ENCODE measurements around the gene SLC27A4.

Gene SLC27A4

DNA sequence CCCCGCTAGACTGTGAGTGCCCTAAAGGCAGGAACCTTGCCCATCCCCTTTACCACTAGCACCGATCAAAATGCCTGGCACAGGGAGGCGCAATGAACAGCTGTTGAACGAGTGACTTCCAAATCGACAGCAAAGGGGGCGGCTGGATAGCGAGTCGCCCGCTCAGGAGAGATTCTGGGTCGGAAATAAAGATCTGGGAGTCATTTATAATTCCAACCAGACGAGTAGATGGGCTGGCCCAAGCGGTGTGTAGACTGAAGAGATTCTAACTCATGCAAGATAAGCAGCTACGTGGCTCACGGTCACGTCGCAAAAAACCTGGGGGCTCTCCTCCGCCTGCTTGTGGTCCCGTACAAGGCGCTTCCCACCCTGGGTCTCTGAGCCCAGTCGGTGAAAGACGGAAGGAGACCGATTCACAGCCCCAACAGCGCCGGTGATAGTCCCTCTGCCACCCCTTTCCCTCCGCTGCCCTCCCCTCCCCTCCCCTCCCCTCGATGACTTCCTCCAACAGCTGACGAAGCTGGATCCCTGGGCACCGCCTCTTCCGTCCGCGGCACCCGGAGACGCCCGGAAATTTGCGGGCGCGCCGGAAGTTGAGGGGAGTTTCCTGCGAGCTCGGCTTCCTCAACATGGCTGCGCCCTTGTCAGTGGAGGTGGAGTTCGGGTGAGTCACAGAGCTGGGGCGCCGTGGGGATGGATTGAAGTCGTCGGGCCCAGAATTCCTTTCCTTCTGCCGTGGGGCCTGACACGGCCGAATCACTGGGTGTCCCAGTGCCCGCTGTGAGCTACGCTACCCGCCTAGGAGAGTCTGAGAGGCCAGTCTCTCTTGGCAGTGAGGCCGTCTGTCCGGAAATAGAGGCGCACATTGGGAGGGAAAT, 30.7 kb downstream of the SLC27A4 start, which contains the start of gene URM1:
TSS of gene URM1 (plus strand) at position 623 of the 878 bp plus-strand sequence. CDS start at position 630, 7 bp downstream.
- peak; percentile 90 for FAIRE-seq
- peak; percentile 46; the same call in 1 of the 2 replicates for TF ChIP-seq TAF1 (IDR thresholded peaks at IDR 0.05; ENCODE audit: low read depth, low read length)
- peak; percentile 43 for TF ChIP-seq SPI1 (IDR thresholded peaks at IDR 0.05; ENCODE audit: low read depth, low read length)
- peak; percentile 60; the same call in 1 of the 2 replicates for TF ChIP-seq POLR2AphosphoS5 (IDR thresholded peaks at IDR 0.05; ENCODE audit: low read depth, low read length)
- TF ChIP-seq POU2F2 (IDR thresholded peaks at IDR 0.05; ENCODE audit: low read depth, low read length) = no peak
- TF ChIP-seq POLR2A (IDR thresholded peaks at IDR 0.05; ENCODE audit: low read depth, low read length) = peak; percentile 63
- no peak for TF ChIP-seq PAX5 (IDR thresholded peaks at IDR 0.05; ENCODE audit: insufficient read depth, low read length, severe bottlenecking)
- peak; percentile 94 for DNase-seq (ENCODE audit: insufficient read length, low spot score)

DNA sequence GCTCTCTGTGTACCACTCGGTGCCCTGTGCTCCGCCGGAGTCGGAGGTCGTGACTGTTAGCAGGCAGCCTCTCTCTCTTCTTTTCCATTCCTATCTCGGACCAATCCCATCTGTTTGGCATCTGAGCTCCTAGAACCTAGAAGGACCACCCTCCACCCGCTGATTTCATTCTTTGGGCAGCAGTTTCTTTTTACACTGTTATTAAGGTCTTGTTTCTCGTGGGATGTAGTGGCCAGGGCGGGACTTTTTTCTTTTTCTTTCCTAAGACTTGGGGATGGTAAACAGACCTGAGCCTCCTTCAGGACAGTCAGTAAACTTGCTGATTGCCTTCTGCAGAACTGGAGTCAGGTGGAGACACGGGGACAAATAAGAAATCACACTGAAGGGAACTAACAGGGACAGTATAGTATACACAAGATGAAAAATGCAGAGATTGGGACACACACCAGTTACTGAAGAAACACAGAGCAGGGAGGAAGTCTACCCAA, 31.3 kb downstream of the SLC27A4 start:
- FAIRE-seq (no peak), DNase-seq (ENCODE audit: insufficient read length, low spot score) (no peak)
- no peak for TF ChIP-seq SPI1 (IDR thresholded peaks at IDR 0.05; ENCODE audit: low read depth, low read length)
- no peak for TF ChIP-seq TAF1 (IDR thresholded peaks at IDR 0.05; ENCODE audit: low read depth, low read length)
- TF ChIP-seq PAX5 (IDR thresholded peaks at IDR 0.05; ENCODE audit: insufficient read depth, low read length, severe bottlenecking) = no peak
- TF ChIP-seq POLR2A (IDR thresholded peaks at IDR 0.05; ENCODE audit: low read depth, low read length) = no peak
- TF ChIP-seq POLR2AphosphoS5 (IDR thresholded peaks at IDR 0.05; ENCODE audit: low read depth, low read length) = no peak
- TF ChIP-seq POU2F2 (IDR thresholded peaks at IDR 0.05; ENCODE audit: low read depth, low read length) = no peak

DNA sequence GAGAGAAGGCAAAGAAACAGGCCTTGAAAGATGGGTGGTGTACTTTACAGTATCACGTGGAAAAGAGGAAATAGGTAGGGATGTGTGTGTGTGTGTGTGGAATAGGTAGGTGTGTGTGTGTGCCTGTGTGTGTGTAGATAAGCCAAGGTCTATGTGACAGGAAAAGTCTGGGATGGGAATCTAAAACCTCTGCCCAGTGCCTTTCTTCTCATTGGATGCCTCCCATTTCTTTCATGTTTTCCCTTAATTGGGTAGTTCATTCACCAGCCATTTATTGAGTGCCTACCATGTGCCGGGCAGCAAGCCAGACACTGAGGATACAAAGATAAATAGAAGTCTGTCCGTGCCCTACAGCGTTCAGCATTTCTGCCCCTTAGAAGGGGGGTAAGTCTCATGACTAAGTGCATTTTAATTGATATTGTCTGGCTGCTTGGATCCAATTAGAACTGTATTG, 31.9 kb downstream of the SLC27A4 start:
- TF ChIP-seq POU2F2 (IDR thresholded peaks at IDR 0.05; ENCODE audit: low read depth, low read length) (no peak), SPI1 (IDR thresholded peaks at IDR 0.05; ENCODE audit: low read depth, low read length) (no peak), PAX5 (IDR thresholded peaks at IDR 0.05; ENCODE audit: insufficient read depth, low read length, severe bottlenecking) (no peak), POLR2A (IDR thresholded peaks at IDR 0.05; ENCODE audit: low read depth, low read length) (no peak), TAF1 (IDR thresholded peaks at IDR 0.05; ENCODE audit: low read depth, low read length) (no peak), POLR2AphosphoS5 (IDR thresholded peaks at IDR 0.05; ENCODE audit: low read depth, low read length) (no peak)
- FAIRE-seq (peak; percentile 59), DNase-seq (ENCODE audit: insufficient read length, low spot score) (no peak)

DNA sequence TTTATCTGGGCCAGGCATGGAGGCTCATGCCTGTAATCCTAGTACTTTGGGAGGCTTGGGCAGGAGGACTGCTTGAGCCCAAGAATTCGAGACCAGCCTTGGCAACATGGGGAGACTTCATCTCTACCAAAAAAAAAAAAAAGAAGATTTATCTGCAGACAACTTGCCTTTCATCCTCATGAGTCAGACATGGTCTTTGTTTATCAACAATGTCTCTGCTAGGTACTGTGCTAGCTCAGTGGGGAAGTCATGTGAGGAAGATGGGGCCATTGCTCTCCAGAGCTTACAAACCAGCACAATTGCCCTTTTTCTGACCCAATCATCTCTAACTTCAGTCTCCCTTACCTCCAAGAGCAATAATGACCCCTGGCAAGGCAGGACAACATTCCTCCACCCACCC, 32.5 kb downstream of the SLC27A4 start:
- TF ChIP-seq POU2F2 (IDR thresholded peaks at IDR 0.05; ENCODE audit: low read depth, low read length) (no peak), TAF1 (IDR thresholded peaks at IDR 0.05; ENCODE audit: low read depth, low read length) (no peak), SPI1 (IDR thresholded peaks at IDR 0.05; ENCODE audit: low read depth, low read length) (no peak)
- FAIRE-seq (no peak), DNase-seq (ENCODE audit: insufficient read length, low spot score) (no peak)

DNA sequence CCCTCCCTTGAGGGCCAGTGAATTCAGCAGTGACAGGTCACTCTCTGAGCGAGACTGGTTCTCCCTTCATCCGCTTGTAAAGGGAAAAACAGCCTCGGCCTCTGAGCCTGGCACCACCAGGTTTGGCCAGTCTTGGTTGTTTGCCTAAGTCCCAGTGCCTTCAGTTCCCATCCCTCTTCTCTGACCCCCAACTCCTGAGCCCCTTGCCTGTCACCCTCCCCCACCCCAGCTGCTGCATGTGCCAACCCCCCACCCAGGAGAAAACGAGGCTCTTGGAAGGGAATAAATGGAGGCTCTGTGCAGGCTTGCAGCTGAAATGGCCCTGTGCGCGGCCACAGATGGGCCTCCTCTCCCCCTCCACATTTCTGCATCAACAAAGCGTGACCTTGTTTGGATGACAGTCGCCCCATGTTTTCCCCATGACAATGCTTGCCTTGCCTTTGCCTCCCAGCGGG, 33.9 kb downstream of the SLC27A4 start:
- TF ChIP-seq POU2F2 (IDR thresholded peaks at IDR 0.05; ENCODE audit: low read depth, low read length) (no peak), TAF1 (IDR thresholded peaks at IDR 0.05; ENCODE audit: low read depth, low read length) (no peak), POLR2AphosphoS5 (IDR thresholded peaks at IDR 0.05; ENCODE audit: low read depth, low read length) (no peak), PAX5 (IDR thresholded peaks at IDR 0.05; ENCODE audit: insufficient read depth, low read length, severe bottlenecking) (no peak), POLR2A (IDR thresholded peaks at IDR 0.05; ENCODE audit: low read depth, low read length) (no peak), SPI1 (IDR thresholded peaks at IDR 0.05; ENCODE audit: low read depth, low read length) (no peak)
- FAIRE-seq (no peak), DNase-seq (ENCODE audit: insufficient read length, low spot score) (no peak)

DNA sequence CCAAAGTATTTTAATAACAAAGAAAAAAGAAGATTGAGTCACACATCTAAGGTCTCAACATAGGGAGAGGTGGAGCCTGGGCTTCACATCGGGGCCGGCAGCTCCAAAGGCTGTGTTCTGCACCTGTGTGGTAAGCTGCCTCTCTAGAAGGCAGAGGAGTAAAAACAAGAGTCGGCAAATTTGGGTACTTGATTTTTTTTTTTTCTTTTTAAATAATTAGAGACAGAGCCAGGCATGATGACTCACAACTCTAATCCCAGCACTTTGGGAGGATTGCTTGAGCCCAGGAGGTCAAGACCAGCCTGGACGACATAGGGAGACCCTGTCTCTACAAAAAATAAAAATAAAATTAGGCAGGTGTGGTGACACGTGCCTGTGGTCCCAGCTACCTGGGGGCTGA, 35.5 kb downstream of the SLC27A4 start:
- FAIRE-seq (no peak), DNase-seq (ENCODE audit: insufficient read length, low spot score) (no peak)
- TF ChIP-seq TAF1 (IDR thresholded peaks at IDR 0.05; ENCODE audit: low read depth, low read length) (no peak), POLR2AphosphoS5 (IDR thresholded peaks at IDR 0.05; ENCODE audit: low read depth, low read length) (no peak), POU2F2 (IDR thresholded peaks at IDR 0.05; ENCODE audit: low read depth, low read length) (no peak), PAX5 (IDR thresholded peaks at IDR 0.05; ENCODE audit: insufficient read depth, low read length, severe bottlenecking) (no peak), POLR2A (IDR thresholded peaks at IDR 0.05; ENCODE audit: low read depth, low read length) (no peak), SPI1 (IDR thresholded peaks at IDR 0.05; ENCODE audit: low read depth, low read length) (no peak)

DNA sequence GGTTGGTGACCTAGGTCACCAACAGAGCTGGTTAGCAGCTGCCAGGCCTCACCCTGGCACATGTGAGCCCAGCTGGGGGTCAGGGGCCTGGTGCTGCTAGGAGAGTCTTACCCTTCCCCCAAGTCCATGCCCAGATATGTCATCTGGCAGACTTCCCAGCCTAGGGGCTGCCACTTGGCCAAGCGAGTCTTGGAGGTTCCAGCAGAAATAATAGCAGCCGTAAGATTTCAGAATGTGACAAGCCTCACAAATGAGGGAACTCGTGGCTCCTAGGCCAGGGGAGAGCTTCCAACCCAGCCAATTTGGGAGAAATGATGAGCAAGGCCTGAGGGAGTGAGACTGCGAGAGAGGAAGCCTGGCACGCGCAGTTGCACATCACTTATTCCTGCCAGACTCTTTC, 41.9 kb downstream of the SLC27A4 start:
- DNase-seq (ENCODE audit: insufficient read length, low spot score) (no peak), FAIRE-seq (no peak)
- TF ChIP-seq POLR2AphosphoS5 (IDR thresholded peaks at IDR 0.05; ENCODE audit: low read depth, low read length) = no peak
- TF ChIP-seq POLR2A (IDR thresholded peaks at IDR 0.05; ENCODE audit: low read depth, low read length) = no peak
- no peak for TF ChIP-seq PAX5 (IDR thresholded peaks at IDR 0.05; ENCODE audit: insufficient read depth, low read length, severe bottlenecking)
- TF ChIP-seq TAF1 (IDR thresholded peaks at IDR 0.05; ENCODE audit: low read depth, low read length) = no peak
- no peak for TF ChIP-seq POU2F2 (IDR thresholded peaks at IDR 0.05; ENCODE audit: low read depth, low read length)
- TF ChIP-seq SPI1 (IDR thresholded peaks at IDR 0.05; ENCODE audit: low read depth, low read length) = no peak

DNA sequence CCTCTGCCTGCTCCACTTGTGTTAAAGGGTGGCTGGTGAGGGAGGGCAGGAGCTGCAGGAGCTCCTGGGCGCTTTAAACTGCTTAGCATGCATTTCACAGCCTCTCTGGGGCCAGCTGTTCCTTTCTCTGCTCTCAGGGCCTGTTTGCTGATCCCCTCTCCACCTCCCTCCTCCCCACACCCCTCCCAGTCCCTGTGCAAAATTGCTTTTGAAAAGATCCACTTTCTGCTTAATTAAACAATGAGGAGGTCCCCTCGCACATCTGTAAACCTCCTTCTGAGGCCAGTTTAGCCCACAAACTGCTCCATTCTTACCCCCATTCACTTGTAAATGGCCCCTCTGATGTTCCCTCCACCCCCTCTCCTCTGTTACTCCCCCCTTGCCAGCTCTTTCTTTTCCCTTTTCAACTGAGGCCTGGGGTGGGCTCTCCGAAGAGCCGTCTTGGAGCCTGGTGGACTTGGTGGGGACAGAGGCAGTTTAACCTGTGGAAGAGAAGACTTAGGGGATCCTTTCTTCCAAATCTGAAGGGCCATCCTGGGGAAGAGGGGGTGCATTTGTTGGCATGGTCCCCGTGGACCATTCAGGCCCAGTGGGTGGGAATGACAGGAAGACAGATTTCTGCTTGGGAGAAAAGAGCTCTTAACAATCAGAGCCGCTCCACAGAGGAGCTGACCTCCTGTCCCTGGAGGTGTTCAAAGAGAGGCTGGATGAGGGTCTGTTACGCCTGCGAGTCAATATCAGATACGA, 42.9 kb downstream of the SLC27A4 start:
- DNase-seq (ENCODE audit: insufficient read length, low spot score) (no peak), FAIRE-seq (no peak)
- TF ChIP-seq POU2F2 (IDR thresholded peaks at IDR 0.05; ENCODE audit: low read depth, low read length) (no peak), POLR2AphosphoS5 (IDR thresholded peaks at IDR 0.05; ENCODE audit: low read depth, low read length) (no peak), PAX5 (IDR thresholded peaks at IDR 0.05; ENCODE audit: insufficient read depth, low read length, severe bottlenecking) (no peak)

DNA sequence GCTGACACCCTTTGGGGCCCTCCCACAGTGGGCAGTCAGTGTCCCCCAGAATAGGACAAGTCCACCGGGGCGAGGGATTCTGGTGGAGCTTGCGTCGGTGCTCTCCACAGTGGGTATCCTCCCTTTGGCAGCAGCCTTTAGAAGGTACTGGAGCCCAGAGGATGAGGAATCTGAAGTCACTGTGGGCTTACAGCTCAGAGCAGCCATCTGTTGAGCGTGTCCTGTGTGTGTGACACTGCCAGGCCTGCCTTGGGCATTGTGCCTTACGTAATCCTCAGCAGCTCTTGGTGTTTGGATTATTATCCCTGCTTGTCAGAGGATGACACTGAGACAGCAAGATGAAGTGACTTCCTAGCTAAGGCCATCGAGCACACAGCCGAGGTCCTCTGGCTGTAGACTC, 43.5 kb downstream of the SLC27A4 start:
- no peak for DNase-seq (ENCODE audit: insufficient read length, low spot score)
- TF ChIP-seq POLR2A (IDR thresholded peaks at IDR 0.05; ENCODE audit: low read depth, low read length) = no peak
- no peak for TF ChIP-seq SPI1 (IDR thresholded peaks at IDR 0.05; ENCODE audit: low read depth, low read length)
- no peak for TF ChIP-seq TAF1 (IDR thresholded peaks at IDR 0.05; ENCODE audit: low read depth, low read length)
- TF ChIP-seq POLR2AphosphoS5 (IDR thresholded peaks at IDR 0.05; ENCODE audit: low read depth, low read length) = no peak
- TF ChIP-seq PAX5 (IDR thresholded peaks at IDR 0.05; ENCODE audit: insufficient read depth, low read length, severe bottlenecking) = no peak
- FAIRE-seq = no peak
